H9 (cell line): ENCODE data around the gene TMEM132C. TPM values are rescaled to one million over a fixed set of nuclear protein-coding genes. Genes with fewer than 3 reads are reported as not detected.

Experiments used
- DNase-seq: peaks from one replicate; pipeline ENCODE4 v3.0.0-alpha.2; 2017
- H2AFZ ChIP-seq: one replicate; pipeline ENCODE4 v1.6.1; 2013; ENCODE audit warnings: mild to moderate bottlenecking, low read length, control low read depth, moderate library complexity
- H2AK5ac ChIP-seq: 2 replicates; pipeline ENCODE4 v1.6.1; 2013; ENCODE audit warnings: low read length, control low read depth, mixed read lengths; ENCODE audit not compliant: insufficient read length
- H2BK120ac ChIP-seq: one replicate; pipeline ENCODE4 v1.6.1; 2013; ENCODE audit warnings: low read depth, mild to moderate bottlenecking, low read length, control low read depth, inconsistent platforms; ENCODE audit not compliant: poor library complexity, severe bottlenecking
- H2BK12ac ChIP-seq: 2 replicates; pipeline ENCODE4 v1.6.1; 2013; ENCODE audit warnings: low read length, control low read depth, mixed read lengths, low read depth; ENCODE audit not compliant: insufficient read length
- H2BK15ac ChIP-seq: 2 replicates; pipeline ENCODE4 v1.6.1; 2013; ENCODE audit warnings: low read depth, low read length, control low read depth
- H2BK20ac ChIP-seq: one replicate; pipeline ENCODE4 v1.6.1; 2013; ENCODE audit warnings: low read depth, mild to moderate bottlenecking, low read length, control low read depth, inconsistent platforms; ENCODE audit not compliant: poor library complexity, severe bottlenecking
- H2BK5ac ChIP-seq: 2 replicates; pipeline ENCODE4 v1.6.1; 2013; ENCODE audit warnings: low read length, control low read depth, mixed read lengths; ENCODE audit not compliant: insufficient read length
- H3K14ac ChIP-seq: 2 replicates; pipeline ENCODE4 v1.6.1; 2013; ENCODE audit warnings: low read length, control low read depth; ENCODE audit not compliant: insufficient read depth
- H3K18ac ChIP-seq: 2 replicates; pipeline ENCODE4 v1.6.1; 2013; ENCODE audit warnings: low read depth, mild to moderate bottlenecking, mixed read lengths, low read length, control low read depth; ENCODE audit not compliant: insufficient read length
- H3K23ac ChIP-seq: 2 replicates; pipeline ENCODE4 v1.6.1; 2013; ENCODE audit warnings: low read length, control low read depth, mixed read lengths, low read depth; ENCODE audit not compliant: insufficient read length
- H3K23me2 ChIP-seq: 2 replicates; pipeline ENCODE4 v1.6.1; 2013; ENCODE audit warnings: low read depth, mild to moderate bottlenecking, mixed read lengths, low read length, control low read depth; ENCODE audit not compliant: insufficient read length, poor library complexity, severe bottlenecking
- H3K27ac ChIP-seq: 2 replicates; pipeline ENCODE4 v1.5.1; 2013; ENCODE audit warnings: low read length, control low read depth, mixed read lengths, low read depth; ENCODE audit not compliant: insufficient read length
- H3K27me3 ChIP-seq: 2 replicates; pipeline ENCODE4 v1.6.1; 2013; ENCODE audit warnings: low read length, control low read depth, inconsistent platforms; ENCODE audit not compliant: insufficient read depth
- H3K4ac ChIP-seq: 2 replicates; pipeline ENCODE4 v1.6.1; 2013; ENCODE audit warnings: low read depth, mild to moderate bottlenecking, control low read depth, inconsistent platforms, low read length, moderate library complexity
- H3K4me1 ChIP-seq: 2 replicates; pipeline ENCODE4 v1.6.1; 2013; ENCODE audit warnings: low read length, control low read depth, inconsistent platforms; ENCODE audit not compliant: insufficient read depth
- H3K4me2 ChIP-seq: 2 replicates; pipeline ENCODE4 v1.6.1; 2013; ENCODE audit warnings: low read length, control low read depth, mixed read lengths; ENCODE audit not compliant: insufficient read length, insufficient read depth
- H3K56ac ChIP-seq: 2 replicates; pipeline ENCODE4 v1.6.1; 2013; ENCODE audit warnings: low read depth, mild to moderate bottlenecking, mixed read lengths, low read length, control low read depth; ENCODE audit not compliant: insufficient read length
- H3K79me1 ChIP-seq: 2 replicates; pipeline ENCODE4 v1.6.1; 2013; ENCODE audit warnings: low read depth, mild to moderate bottlenecking, moderate library complexity, low read length, control low read depth, inconsistent platforms; ENCODE audit not compliant: insufficient read depth, poor library complexity, severe bottlenecking
- H3K79me2 ChIP-seq: 2 replicates; pipeline ENCODE4 v1.6.1; 2013; ENCODE audit warnings: low read length, control low read depth, inconsistent platforms; ENCODE audit not compliant: insufficient read depth
- H3K9ac ChIP-seq: 2 replicates; pipeline ENCODE4 v1.6.1; 2013; ENCODE audit warnings: low read length, control low read depth, mixed read lengths; ENCODE audit not compliant: insufficient read length; ENCODE audit errors: extremely low read depth
- H3K9me3 ChIP-seq: one replicate; pipeline ENCODE4 v1.6.1; 2013; ENCODE audit warnings: low read depth, low read length, inconsistent platforms; ENCODE audit not compliant: control insufficient read depth
- H3T11ph ChIP-seq: one replicate; pipeline ENCODE4 v1.6.1; 2013; ENCODE audit warnings: mild to moderate bottlenecking, low read length, control low read depth, inconsistent platforms
- H4K20me1 ChIP-seq: one replicate; pipeline ENCODE4 v1.6.1; 2013; ENCODE audit not compliant: control insufficient read depth, insufficient read length, insufficient read depth
- H4K5ac ChIP-seq: 2 replicates; pipeline ENCODE4 v1.6.1; 2013; ENCODE audit warnings: low read depth, mild to moderate bottlenecking, mixed read lengths, low read length, control low read depth; ENCODE audit not compliant: insufficient read length
- H4K8ac ChIP-seq: replicated peaks from 2 replicates; pipeline ENCODE4 v1.6.1; 2013; ENCODE audit warnings: low read length, control low read depth, mixed read lengths, low read depth; ENCODE audit not compliant: insufficient read length
- H4K91ac ChIP-seq: 2 replicates; pipeline ENCODE4 v1.6.1; 2013; ENCODE audit warnings: low read depth, mild to moderate bottlenecking, moderate library complexity, mixed read lengths, low read length, control low read depth; ENCODE audit not compliant: insufficient read length
- H3K27ac Mint-ChIP-seq, 3 experiments: 2 replicates in 2 of 3; 3 replicates in 1 of 3; pipeline ENCODE4 v1.8.0; 2020 to 2021; ENCODE audit warnings: mixed read lengths in 3 of 3, mild to moderate bottlenecking in 1 of 3, moderate library complexity in 1 of 3
- H3K27me3 Mint-ChIP-seq: 2 replicates; pipeline ENCODE4 v1.8.0; 2021; ENCODE audit warnings: low read depth, mild to moderate bottlenecking, moderate library complexity, mixed read lengths
- H3K36me3 Mint-ChIP-seq, 3 experiments: 2 replicates in 2 of 3; 3 replicates in 1 of 3; pipeline ENCODE4 v1.8.0; 2020 to 2021; ENCODE audit warnings: low read depth in 3 of 3, mixed read lengths in 3 of 3; ENCODE audit not compliant: insufficient read depth in 1 of 3
- H3K4me1 Mint-ChIP-seq, 2 experiments: 2 replicates each; pipeline ENCODE4 v1.8.0; 2020; ENCODE audit warnings: mixed read lengths in 2 of 2
- H3K4me3 Mint-ChIP-seq, 2 experiments: 2 replicates in 1 of 2; 3 replicates in 1 of 2; pipeline ENCODE4 v1.8.0; 2020 to 2021; ENCODE audit warnings: mild to moderate bottlenecking in 2 of 2, mixed read lengths in 2 of 2, moderate library complexity in 1 of 2
- H3K9me3 Mint-ChIP-seq, 2 experiments: 2 replicates in 1 of 2; 3 replicates in 1 of 2; pipeline ENCODE4 v1.8.0; 2020; ENCODE audit warnings: mild to moderate bottlenecking in 2 of 2, mixed read lengths in 2 of 2, moderate library complexity in 1 of 2
- WGBS: extraction: QIAGEN DNeasy Blood & Tissue Kit; methylation state at CpG from one replicate; pipeline ENCODE4 v1.1.7; 2013; ENCODE audit warnings: missing lambda C conversion rate, low lambda C conversion rate, mixed read lengths; ENCODE audit not compliant: insufficient read length; ENCODE audit errors: extremely low coverage; 5-methylcytosine and 5-hydroxymethylcytosine counted together
- total RNA-seq: library from RNA; stranded (reverse); gene quantifications from 2 replicates; pipeline ENCODE4 v1.2.1, GENCODE V29; 2021
- TF ChIP-seq, protein P1 (sequence below): fragments of 200-600 bp; sonication (generic); conservative IDR thresholded peaks from 3 replicates; pipeline ENCODE4 v1.8.0; 2021; ENCODE audit warnings: antibody characterized with exemption, mild to moderate bottlenecking

Gene TMEM132C
- total RNA-seq, 1 experiment from 2014 or later: 0.22 TPM

DNA sequence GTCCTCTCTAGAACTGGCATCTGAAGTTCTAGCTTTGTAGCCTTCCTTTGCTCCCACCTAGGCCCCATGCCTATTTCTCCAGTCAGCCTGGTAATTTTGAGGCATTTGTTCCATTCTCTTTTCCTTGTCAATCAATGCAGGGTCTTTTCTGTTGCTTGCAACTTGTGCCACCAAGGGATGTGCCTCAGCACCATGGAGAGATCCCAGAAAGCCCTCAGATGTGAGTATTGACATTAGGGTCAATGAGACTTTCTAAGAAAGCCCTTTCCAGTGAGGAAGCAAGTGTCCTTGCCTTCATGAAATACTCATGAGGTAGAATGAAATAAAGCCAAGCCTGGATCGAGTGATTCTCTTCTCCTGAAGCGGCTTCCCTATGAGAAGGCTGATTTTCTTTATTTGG lies 342.9 kb downstream of the TMEM132C start:
- Histone ChIP-seq H2AFZ (no peak overlapping the region), H3K23ac (no peak overlapping the region), H3K4me2 (no peak overlapping the region), H4K8ac (no peak overlapping the region), H2BK15ac (no peak overlapping the region), H3K9ac (no peak overlapping the region), H3T11ph (no peak overlapping the region), H3K4me1 (no peaks in the 10 kb centered on the region), H2BK120ac (no peak overlapping the region), H4K5ac (no peak overlapping the region), H3K79me2 (no peaks in the 10 kb centered on the region), H2BK20ac (no peak overlapping the region), H2BK5ac (no peak overlapping the region), H4K20me1 (no peaks in the 10 kb centered on the region), H3K27me3 (no peaks in the 10 kb centered on the region), H3K79me1 (no peaks in the 10 kb centered on the region), H3K18ac (no peak overlapping the region), H3K27ac (no peak overlapping the region), H2BK12ac (no peak overlapping the region), H3K14ac (no peak overlapping the region), H3K9me3 (no peaks in the 10 kb centered on the region), H3K56ac (no peak overlapping the region), H2AK5ac (no peak overlapping the region), H4K91ac (no peak overlapping the region), H3K23me2 (no peaks in the 10 kb centered on the region), H3K4ac (no peak overlapping the region)
- Mint-ChIP-seq H3K4me1 (peaks cover 6 to 18% of the 10 kb centered on the region in 2 experiments), H3K4me3 (no peak overlapping the region), H3K36me3 (no peaks in the 10 kb centered on the region), H3K27me3 (peaks cover 38% of the 10 kb centered on the region), H3K9me3 (no peaks in the 10 kb centered on the region; a peak in 1 of 5 replicates), H3K27ac (no peak overlapping the region)
- WGBS: no CpG with 5 or more reads among the region's 2 CpGs
- peak; percentile 53 for DNase-seq
- TF ChIP-seq, protein P1, sequence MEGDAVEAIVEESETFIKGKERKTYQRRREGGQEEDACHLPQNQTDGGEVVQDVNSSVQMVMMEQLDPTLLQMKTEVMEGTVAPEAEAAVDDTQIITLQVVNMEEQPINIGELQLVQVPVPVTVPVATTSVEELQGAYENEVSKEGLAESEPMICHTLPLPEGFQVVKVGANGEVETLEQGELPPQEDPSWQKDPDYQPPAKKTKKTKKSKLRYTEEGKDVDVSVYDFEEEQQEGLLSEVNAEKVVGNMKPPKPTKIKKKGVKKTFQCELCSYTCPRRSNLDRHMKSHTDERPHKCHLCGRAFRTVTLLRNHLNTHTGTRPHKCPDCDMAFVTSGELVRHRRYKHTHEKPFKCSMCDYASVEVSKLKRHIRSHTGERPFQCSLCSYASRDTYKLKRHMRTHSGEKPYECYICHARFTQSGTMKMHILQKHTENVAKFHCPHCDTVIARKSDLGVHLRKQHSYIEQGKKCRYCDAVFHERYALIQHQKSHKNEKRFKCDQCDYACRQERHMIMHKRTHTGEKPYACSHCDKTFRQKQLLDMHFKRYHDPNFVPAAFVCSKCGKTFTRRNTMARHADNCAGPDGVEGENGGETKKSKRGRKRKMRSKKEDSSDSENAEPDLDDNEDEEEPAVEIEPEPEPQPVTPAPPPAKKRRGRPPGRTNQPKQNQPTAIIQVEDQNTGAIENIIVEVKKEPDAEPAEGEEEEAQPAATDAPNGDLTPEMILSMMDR: no peak
